HEK293 (cell line): ENCODE measurements around the gene PTTG1.

ENCODE experiments used
- ATF2 ChIP-seq: fragments of 450-650 bp; formaldehyde crosslinking; IDR thresholded peaks from 2 replicates; pipeline ENCODE4 v1.5.1; 2016; ENCODE audit warnings: missing biosample characterization, missing genetic modification characterization, low read depth
- CTCF ChIP-seq: fragments of 450-650 bp; formaldehyde crosslinking; IDR thresholded peaks from 2 replicates; pipeline ENCODE4 v1.5.1; 2016; ENCODE audit warnings: missing biosample characterization, missing genetic modification characterization
- MZF1 ChIP-seq: fragments of 450-650 bp; formaldehyde crosslinking; IDR thresholded peaks from 2 replicates; pipeline ENCODE4 v1.5.1; 2017; ENCODE audit warnings: missing biosample characterization, missing genetic modification characterization, borderline replicate concordance
- PBX3 ChIP-seq: sonication (generic); formaldehyde crosslinking; IDR thresholded peaks from 2 replicates; pipeline ENCODE4 v1.8.1; 2022; ENCODE audit warnings: mild to moderate bottlenecking, moderate library complexity, missing genetic modification reagents
- REST ChIP-seq: fragments of 450-650 bp; formaldehyde crosslinking; IDR thresholded peaks from 2 replicates; pipeline ENCODE4 v1.5.1; 2016; ENCODE audit warnings: missing biosample characterization, missing genetic modification characterization
- TRIM28 ChIP-seq: IDR thresholded peaks from 2 replicates; pipeline ENCODE4 v1.6.1; 2011; ENCODE audit warnings: low read length, control low read depth, borderline replicate concordance
- ZFHX2 ChIP-seq: fragments of 450-650 bp; formaldehyde crosslinking; conservative IDR thresholded peaks from 2 replicates; pipeline ENCODE4 v1.5.1; 2016; ENCODE audit warnings: missing biosample characterization, missing genetic modification characterization
- ZNF292 ChIP-seq: fragments of 450-650 bp; formaldehyde crosslinking; IDR thresholded peaks from 2 replicates; pipeline ENCODE4 v1.5.1; 2016; ENCODE audit warnings: low read depth, missing biosample characterization, missing genetic modification characterization, borderline replicate concordance
- ZNF677 ChIP-seq: fragments of 450-650 bp; IDR thresholded peaks from 2 replicates; pipeline ENCODE4 v1.5.0; 2018; ENCODE audit warnings: missing biosample characterization, mild to moderate bottlenecking, missing genetic modification characterization, moderate library complexity
- ZSCAN18 ChIP-seq: fragments of 450-650 bp; formaldehyde crosslinking; IDR thresholded peaks from 2 replicates; pipeline ENCODE4 v1.5.1; 2016; ENCODE audit warnings: missing biosample characterization, missing genetic modification characterization

GRCh38 chr5:160375701-160376100 is 46.0 kb upstream of the PTTG1 start:
- TF ChIP-seq ZNF677 (tag by site-specific recombination) (no peak), REST (tag by site-specific recombination) (no peak), ATF2 (no peak), ZNF292 (tag by site-specific recombination) (no peak), CTCF (tag by site-specific recombination) (no peak), ZSCAN18 (tag by site-specific recombination) (no peak), MZF1 (tag by site-specific recombination) (no peak), TRIM28 (no peak), ZFHX2 (tag by site-specific recombination) (no peak), PBX3 (CRISPR knock-in tag) (no peak)
